ENCODE data around the gene STAP1. TPM values are rescaled to one million over a fixed set of nuclear protein-coding genes. Genes with fewer than 3 reads are reported as not detected.

Gene STAP1
- total RNA-seq, 1 donor from 2014 or later = 1.7 TPM

DNA sequence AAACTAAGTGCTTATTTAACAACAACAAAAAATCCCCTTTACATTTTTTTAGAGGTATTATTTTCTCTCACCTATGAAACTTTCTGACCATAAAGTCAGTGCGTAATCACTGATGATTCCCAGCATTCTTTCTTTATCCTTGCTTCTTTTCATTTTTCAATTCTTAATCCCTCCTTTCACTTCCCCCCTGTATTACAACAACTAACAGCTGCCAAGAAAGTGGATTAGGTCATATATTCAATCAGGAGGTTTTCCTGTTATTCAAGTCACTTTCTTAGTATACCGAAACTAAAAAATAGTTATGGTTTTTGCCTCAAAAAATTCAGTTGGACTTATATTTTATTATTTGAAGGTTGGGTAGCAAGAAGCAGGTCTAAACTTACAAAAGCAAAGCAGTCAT is 2.1 kb upstream of the STAP1 start:
- intact Hi-C loops (cut with DNase I) = no loop called here

DNA sequence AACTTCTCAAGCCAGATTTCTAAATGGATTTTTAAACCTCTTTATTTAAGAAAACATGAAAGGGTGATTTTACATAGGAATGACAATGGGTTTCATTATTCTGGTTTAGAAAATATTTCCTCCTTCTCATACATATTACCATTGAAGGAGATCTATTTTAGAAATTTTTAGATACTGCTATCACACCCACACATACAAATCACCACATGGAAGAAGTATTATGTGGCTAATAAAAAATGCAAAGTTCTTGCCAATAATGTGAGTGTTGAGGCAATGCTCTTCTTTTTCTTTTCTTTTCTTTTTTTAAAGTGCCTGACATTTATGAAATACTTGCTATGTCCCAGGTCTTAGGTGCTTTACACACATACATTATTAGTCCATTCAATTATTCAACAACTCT is 6.8 kb downstream of the STAP1 start:
- Histone ChIP-seq H3K27ac (no peak overlapping the region), H3K4me3 (no peak overlapping the region), H3K4me1 (no peaks in the 10 kb centered on the region), H3K9me3 (no peaks in the 10 kb centered on the region), H3K27me3 (no peaks in the 10 kb centered on the region), H3K36me3 (no peaks in the 10 kb centered on the region)
- TF ChIP-seq, protein P1, sequence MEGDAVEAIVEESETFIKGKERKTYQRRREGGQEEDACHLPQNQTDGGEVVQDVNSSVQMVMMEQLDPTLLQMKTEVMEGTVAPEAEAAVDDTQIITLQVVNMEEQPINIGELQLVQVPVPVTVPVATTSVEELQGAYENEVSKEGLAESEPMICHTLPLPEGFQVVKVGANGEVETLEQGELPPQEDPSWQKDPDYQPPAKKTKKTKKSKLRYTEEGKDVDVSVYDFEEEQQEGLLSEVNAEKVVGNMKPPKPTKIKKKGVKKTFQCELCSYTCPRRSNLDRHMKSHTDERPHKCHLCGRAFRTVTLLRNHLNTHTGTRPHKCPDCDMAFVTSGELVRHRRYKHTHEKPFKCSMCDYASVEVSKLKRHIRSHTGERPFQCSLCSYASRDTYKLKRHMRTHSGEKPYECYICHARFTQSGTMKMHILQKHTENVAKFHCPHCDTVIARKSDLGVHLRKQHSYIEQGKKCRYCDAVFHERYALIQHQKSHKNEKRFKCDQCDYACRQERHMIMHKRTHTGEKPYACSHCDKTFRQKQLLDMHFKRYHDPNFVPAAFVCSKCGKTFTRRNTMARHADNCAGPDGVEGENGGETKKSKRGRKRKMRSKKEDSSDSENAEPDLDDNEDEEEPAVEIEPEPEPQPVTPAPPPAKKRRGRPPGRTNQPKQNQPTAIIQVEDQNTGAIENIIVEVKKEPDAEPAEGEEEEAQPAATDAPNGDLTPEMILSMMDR (IDR thresholded peaks at IDR 0.05) = no peak
- DNase-seq (no peak), ATAC-seq (no peak)
- intact Hi-C loops (cut with DNase I) = no loop called here

More for the DNA sequence above, 2.1 kb upstream of the STAP1 start:
- TF ChIP-seq, protein P1 (IDR thresholded peaks at IDR 0.05) = no peak
- Histone ChIP-seq H3K4me1 (no peaks in the 10 kb centered on the region), H3K9me3 (no peaks in the 10 kb centered on the region), H3K27ac (no peak overlapping the region), H3K4me3 (no peak overlapping the region), H3K27me3 (no peaks in the 10 kb centered on the region), H3K36me3 (no peaks in the 10 kb centered on the region)
- no peak for ATAC-seq
- no peak for DNase-seq

DNA sequence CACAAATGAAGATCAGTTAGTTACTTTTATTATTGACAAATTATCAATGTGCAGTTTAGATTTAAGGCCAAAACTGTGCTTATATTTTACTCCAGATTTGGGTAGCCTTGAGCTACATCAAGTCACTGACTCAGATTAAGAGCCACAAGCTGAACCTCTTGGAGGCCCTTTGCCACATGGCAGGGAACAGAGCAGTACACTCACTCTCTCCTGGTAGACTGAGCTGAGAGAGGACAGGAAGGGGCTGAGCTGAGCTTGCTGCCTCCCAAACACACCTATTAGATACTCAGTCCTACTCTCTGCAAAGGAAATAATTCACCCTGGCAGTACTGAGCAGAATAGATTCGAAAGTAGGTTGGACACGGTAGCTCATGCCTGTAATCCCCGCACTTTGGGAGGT is 7.8 kb downstream of the STAP1 start:
- Histone ChIP-seq H3K36me3 (no peaks in the 10 kb centered on the region), H3K9me3 (no peaks in the 10 kb centered on the region), H3K4me1 (no peaks in the 10 kb centered on the region), H3K27me3 (no peaks in the 10 kb centered on the region), H3K27ac (no peak overlapping the region), H3K4me3 (no peak overlapping the region)
- DNase-seq (no peak), ATAC-seq (no peak)
- intact Hi-C loops (cut with DNase I) = no loop called here
- TF ChIP-seq, protein P1 (IDR thresholded peaks at IDR 0.05) = no peak

DNA sequence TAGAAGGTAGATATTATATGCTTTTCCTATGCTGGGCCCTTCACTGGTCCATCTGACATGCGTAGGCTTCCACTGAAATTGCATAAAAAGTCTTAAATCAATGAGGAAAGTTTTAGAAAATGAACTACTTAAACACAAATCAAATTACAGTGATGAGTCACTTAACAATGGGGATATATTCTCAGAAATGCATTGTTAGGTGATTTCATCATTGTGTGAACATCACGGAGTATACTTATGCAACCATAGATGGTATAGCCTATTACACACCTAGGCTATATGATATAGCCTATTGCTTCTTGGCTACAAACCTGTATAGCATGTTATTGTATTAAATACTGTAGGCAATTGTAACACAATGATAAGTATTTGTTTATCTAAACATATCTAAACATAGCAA is 10.3 kb downstream of the STAP1 start:
- Histone ChIP-seq H3K27ac (no peak overlapping the region), H3K27me3 (no peaks in the 10 kb centered on the region), H3K36me3 (no peaks in the 10 kb centered on the region), H3K4me3 (no peak overlapping the region), H3K9me3 (no peaks in the 10 kb centered on the region), H3K4me1 (no peaks in the 10 kb centered on the region)
- no peak for ATAC-seq
- DNase-seq = no peak
- TF ChIP-seq, protein P1 (IDR thresholded peaks at IDR 0.05) = no peak
- intact Hi-C loops (cut with DNase I) = no loop called here

DNA sequence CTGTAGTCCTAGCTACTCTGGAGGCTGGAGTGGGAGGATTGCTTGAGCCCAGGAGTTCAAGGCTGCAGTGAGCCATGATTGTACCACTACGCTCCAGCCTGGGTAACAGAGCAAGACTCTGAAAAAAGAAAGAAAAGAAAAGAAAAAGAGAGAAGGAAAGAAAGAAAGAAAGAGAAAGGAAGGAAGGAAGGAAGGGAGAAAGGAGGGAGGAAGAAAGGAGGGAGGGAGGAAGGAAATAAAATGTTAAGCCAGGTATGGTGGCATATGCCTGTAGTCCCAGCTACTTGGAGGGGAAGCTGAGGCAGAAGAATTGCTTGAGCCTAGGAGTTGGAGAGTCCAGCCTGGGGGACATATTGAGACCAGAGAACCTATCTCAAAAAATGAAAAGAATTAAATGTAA is 12.0 kb downstream of the STAP1 start:
- intact Hi-C loops (cut with DNase I) = no loop called here
- DNase-seq = no peak
- ATAC-seq = no peak
- no peaks in the 10 kb centered on the region for H3K36me3 ChIP-seq
- H3K27ac ChIP-seq = no peak overlapping the region
- H3K4me3 ChIP-seq = no peak overlapping the region
- H3K27me3 ChIP-seq = no peaks in the 10 kb centered on the region
- H3K4me1 ChIP-seq = no peaks in the 10 kb centered on the region
- no peaks in the 10 kb centered on the region for H3K9me3 ChIP-seq
- TF ChIP-seq, protein P1 (IDR thresholded peaks at IDR 0.05) = no peak

DNA sequence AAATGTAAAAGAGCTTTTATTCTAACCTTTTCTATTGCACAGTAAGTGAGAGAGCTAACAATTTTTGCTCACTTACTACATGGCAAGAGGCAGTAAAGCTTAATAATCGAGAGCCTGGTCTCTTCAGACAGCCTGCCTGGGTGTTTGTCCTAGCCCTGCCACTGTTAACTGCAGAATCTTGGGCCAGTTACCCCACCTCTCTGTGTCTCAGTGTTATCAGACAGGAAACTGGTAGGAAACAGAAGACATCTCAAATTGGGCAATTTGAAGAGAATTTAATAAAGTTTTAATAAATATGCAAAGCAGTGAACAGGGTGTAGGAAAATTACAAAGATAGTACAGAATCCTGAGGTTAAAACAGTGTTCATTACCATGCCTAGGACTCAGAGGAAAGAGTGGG is 13.4 kb downstream of the STAP1 start:
- Histone ChIP-seq H3K4me1 (no peaks in the 10 kb centered on the region), H3K27ac (no peak overlapping the region), H3K4me3 (no peak overlapping the region), H3K36me3 (no peaks in the 10 kb centered on the region), H3K9me3 (no peaks in the 10 kb centered on the region), H3K27me3 (no peaks in the 10 kb centered on the region)
- ATAC-seq = no peak
- no peak for DNase-seq
- TF ChIP-seq, protein P1 (IDR thresholded peaks at IDR 0.05) = no peak
- intact Hi-C loops (cut with DNase I) = no loop called here

Measured in upper lobe of right lung (tissue), 1 donor.